Pons (tissue), 1 donor: Measurements from ENCODE around the gene ANTKMT.
A peak's percentile ranks its signal among the peaks of the same experiment; 100 is the strongest.
"Not testable (repeated sequence)": the region's sequence is repeated elsewhere in the genome, so short reads cannot be mapped to it uniquely, and the experiment has no call there.

ENCODE experiments used
- DNase-seq: peaks from one replicate; pipeline ENCODE4 v3.0.0-alpha.2; 2016; ENCODE audit warnings: low spot score

ANTKMT gene

DNA sequence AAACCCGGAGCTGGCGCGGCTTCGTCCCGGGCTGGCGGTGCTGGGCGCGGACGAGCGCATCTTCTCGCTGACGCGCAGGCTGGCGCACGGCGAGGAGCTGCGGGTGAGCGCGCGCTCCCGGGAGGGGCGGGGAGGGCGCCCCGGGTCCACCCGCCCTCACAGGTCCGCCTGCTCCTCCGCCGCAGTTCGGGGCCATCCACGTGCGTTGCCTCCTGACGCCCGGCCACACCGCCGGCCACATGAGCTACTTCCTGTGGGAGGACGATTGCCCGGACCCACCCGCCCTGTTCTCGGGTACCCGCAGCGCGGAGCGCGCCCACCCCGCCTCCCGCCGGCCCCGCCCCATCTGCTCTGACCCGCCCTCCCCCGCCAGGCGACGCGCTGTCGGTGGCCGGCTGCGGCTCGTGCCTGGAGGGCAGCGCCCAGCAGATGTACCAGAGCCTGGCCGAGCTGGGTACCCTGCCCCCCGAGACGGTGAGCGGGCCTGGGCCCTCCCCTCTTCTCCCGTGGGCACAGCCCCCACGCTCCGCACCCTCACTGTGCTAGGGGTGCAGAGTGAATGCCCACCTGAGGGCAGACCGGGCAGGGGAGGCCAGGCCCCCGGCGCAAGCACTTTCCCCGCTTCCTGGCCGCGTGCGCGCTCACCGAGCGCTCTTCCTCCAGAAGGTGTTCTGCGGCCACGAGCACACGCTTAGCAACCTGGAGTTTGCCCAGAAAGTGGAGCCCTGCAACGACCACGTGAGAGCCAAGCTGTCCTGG lies 7.4 kb downstream of the ANTKMT start:
- peak; percentile 54 for DNase-seq

DNA sequence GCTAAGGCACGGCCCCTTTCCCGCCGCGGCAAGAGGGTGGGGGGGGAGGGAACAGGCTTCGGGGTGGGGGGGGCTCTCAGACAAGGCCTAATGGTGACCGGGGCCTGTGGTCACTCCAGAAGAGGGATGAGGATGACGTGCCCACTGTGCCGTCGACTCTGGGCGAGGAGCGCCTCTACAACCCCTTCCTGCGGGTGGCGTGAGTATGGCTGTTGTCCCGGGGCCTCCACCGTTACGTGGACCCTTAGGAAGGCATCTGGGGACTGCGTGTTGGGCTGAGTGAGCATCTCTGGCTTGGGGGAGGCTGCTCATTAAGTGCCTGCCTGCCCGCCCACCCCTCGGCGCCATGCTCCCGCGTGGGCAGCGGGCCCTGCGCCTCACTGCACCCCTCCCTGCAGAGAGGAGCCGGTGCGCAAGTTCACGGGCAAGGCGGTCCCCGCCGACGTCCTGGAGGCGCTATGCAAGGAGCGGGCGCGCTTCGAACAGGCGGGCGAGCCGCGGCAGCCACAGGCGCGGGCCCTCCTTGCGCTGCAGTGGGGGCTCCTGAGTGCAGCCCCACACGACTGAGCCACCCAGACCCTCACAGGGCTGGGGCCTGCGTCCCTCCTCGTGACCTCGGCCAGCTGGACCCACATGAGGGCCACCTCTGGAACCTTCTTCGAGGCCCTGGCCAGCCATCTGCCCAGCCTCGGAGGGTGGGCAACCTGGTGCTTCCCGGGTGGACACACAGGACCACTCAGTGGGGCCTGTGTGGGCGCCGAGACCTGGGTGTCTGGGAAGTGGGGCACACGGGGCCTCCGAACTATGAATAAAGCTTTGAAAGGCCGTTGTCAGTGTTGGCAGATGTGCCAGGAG lies 8.2 kb downstream of the ANTKMT start:
- no peak for DNase-seq

DNA sequence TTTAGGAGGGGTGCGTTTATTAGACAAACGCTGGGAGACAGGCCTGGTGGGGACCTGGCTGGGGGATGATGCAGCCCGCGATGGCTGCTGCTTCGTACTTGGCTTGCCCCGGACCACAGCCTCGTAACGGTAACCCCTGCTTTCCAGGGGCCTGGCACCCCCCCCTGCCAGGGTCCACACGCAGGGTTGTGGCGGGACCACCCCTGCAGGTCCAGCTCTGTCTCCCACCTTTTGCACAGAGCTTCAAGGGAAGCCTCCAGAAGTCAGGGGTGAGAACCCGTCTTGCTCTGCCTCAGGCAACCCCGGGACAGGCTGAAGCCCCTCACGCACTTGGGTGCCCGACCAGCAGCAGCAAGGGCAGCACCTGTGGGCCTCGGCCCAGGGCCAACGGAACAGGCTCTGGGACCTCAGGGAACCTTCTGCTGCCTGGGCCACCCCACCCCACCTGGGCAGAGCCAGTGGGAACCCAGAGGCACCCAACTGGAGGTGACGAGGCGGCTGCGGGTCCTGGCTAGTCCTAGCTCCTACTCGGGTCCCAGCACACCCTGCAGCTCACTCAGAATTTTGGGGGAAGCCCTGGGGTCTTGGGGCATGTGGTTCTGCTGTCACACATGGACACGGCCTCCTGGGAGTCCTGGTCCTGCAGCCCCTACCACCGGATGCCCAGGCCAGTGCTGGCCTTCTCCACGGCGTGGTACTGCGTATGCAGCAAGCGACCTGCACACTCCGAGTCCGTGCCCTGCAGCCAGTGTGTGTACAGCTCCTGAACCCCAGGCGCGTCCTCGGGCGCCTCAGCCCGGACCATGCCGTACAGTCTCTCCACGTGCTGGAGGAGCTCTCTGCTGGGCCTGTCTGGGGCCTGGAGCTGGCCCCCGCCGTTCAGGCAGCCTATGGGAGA lies 9.1 kb downstream of the ANTKMT start:
- DNase-seq = no peak

DNA sequence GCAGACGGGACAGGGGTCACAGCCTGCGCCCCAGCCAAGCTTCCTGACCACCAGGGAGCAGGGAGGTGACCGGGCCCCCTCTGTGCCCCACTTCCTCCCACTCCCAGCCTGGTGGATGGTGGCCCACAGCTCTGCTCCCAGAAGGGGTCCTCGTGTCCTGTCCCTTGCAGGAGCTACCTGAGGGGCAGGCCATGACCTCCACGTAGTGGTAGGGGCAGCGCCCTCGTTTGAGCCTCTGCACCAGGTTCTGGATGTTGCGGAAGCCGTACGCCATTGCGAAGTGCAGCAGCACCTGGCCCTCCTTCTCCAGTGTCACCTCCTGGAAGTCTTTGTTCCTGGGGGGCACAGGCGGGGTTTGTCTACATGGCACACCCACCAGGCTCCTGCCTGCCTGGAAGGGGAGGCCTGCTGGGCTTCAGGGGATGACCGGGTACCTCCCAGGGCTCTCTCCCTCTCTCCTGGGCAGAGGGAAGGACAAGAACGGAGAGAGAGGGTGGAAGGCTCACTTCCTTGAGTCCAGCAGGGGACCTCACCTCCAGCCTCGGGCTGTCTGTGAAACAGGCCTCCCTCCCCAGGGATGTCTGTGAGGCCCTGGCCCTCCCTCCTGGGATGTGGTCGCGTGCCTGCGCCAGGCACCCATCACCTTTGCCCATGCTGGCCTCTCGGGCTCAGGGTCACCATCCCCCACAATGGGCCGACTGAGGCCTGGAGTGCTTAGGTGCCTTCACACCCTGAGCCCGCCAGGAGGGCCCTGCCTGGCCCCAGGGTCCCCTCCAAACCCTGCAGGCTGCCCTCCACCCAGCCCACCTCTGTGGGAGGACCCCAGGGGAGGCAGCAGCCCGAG lies 9.9 kb downstream of the ANTKMT start:
- no peak for DNase-seq

DNA sequence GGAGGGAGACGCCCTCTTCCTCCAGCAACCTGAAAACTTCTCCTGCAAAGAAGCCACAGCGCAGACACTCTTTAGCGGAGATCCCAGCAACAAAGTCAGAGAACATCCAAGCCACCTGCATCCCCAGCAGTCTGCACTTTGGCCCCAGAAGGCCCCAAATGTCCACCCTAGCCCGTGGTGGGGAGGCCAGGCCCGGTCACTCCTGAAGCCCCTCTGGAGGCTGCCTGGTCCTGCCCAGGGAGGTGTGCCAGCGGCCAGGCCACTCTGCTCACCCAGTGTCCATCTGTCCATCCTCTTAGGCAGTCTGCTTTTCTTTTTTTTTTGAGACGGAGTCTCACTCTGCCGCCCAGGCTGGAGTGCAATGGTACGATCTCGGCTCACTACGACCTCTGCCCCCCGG lies 11.4 kb downstream of the ANTKMT start:
- DNase-seq = no peak

DNA sequence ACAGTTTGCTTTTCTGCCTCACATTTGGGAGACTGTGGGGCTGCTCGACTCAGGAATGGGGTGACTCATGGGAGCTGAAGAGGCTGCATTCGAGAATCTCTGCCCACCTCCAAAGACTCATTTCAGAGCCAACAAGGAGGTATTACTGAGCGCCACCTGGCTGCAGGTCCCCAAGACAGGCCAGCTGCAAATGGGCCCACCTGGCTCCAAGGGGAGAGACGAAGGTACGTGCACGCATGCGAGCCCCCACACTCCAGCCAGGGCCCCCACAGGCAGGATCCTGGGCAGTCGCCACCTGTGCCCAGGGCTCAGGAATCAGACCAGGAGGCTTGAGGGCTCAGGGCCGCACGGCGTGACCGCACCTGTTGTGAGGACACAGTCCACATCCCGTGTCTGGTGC lies 12.0 kb downstream of the ANTKMT start:
- DNase-seq = no peak

- DNase-seq = no peak
Observed at GRCh38 chr16:733382-734207, 12.6 kb downstream of the ANTKMT start.

- DNase-seq = no peak
Observed at GRCh38 chr16:734208-734980, 13.4 kb downstream of the ANTKMT start.

- DNase-seq = no peak
Observed at GRCh38 chr16:734981-735881, 14.3 kb downstream of the ANTKMT start.

DNA sequence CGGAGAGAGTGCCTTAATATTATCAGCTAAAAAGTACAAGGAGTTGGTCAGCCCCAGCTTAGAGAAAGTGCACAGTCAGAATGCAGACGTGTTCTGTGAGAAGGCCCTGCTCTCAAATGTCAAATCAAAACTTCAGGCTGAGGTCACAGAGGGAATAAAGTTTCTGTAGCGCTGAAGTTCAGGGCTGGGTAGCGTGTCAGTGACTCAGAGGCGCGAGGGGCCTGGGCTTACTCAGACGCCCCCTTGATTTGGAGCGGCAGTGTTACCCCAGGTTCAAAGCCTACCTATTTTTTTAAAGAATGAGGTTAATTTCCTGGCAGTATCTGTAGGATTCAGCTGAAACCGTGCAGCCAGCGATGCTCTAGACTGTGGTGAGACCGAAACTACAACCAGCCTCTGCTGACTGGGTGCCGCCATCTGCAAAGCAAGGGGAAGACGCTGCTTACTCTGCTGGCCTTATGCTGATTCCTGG lies 15.1 kb downstream of the ANTKMT start:
- no peak for DNase-seq

- no peak for DNase-seq
Observed at GRCh38 chr16:736936-737481, 16.1 kb downstream of the ANTKMT start.

DNA sequence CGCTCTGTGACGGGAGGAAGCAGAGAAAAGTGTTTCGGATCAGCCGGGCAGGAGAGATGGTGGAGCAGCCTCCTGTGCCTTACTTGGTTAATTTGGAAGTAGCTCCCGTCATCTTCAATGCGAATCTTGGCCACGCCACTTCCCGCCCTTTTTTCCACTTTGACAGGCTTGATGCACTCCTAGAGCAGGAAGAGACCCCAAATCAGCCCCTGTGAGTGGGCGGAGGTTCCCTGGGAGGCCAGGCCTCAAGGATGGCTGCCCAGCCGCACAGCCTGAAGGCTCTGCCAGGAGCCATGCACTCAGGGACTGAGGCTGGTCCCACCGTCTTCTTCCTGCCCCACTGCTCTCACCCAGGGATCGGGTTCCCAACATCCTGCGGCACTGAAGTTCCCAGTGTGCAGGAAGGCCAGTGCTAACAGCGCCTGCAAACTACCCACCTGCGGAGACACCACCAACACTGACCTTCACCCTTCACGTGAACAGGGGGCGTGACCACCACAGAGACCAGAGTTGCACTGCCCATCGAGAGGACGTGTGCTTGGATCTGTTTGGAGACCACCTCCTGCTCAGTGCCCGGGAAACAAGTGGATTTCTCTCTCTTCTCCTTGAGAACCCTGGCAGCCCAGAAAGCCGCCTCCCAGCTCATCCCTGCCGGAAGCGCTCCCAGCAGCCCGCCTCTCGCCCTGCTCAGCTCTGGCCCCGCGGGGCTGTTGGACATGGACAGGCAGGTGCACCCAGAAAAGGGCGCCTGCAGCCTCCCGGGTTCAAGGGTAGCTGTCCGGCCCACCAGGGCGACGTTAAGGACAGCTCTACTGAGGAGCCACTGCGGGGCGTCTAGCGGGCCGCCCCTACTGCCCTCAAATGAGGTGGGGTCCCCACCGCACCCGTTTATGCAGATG lies 18.9 kb downstream of the ANTKMT start:
- no peak for DNase-seq

GRCh38 chr16:740459-740763 lies 19.5 kb downstream of the ANTKMT start:
- no peak for DNase-seq

GRCh38 chr16:740764-741505 lies 20.0 kb downstream of the ANTKMT start, which contains the start of gene CIAO3:
Gene CIAO3 (minus strand): TSS chr16:740997. CDS start chr16:740985, 12 bp downstream.
- peak; percentile 58 for DNase-seq

DNA sequence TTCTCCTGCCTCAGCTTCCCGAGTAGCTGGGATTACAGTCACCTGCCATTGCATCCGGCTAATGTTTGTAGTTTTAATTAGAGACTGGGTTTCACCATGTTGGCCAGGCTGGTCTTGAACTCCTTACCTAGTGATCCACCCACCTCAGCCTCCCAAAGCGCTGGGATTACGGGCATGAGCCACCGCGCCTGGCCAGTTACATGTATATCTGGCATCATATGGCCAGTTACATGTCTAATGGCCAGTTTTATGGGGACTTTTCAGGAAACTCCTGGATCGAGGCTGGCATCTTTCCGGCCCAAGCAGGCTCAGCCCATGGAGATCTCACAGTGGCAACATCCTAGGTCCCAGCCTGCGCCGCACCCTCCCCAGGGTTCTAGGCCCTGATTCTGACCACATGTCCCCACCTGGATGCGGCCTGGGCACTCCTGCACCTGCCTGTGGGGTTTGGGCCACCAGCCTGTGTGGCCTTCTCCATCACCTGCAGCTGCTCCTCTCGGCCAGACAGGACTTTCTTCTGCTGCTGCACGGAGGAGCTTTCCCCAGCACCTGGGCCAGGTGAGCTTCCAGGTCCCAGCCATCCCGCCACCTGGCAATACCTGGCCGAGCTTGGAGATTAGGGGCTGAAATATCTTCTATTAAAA lies 21.2 kb downstream of the ANTKMT start:
- no peak for DNase-seq

DNA sequence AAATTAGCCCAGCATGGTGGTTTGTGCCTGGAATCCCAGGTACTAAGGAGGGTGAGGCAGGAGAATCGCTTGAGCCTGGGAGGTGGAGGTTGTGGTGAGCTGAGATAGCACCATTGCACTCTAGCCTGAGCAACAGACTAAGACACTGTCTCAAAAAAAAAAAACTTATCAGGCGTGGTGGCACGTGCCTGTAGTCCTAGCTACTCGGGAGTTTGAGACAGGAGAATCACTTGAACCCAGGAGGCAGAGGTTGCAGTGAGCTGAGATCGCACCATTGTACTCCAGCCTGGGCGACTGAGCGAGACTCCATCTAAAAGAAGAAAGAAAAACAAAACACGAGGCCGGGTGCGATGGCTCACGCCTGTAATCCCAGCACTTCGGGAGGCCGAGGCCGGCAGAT lies 21.9 kb downstream of the ANTKMT start:
- not testable (repeated sequence) for DNase-seq
